ENCODE results near the gene RRAGD.

Gene RRAGD

GRCh38 chr6:89347825-89348224, 64.2 kb downstream of the RRAGD start:
- no peak for DNase-seq (ENCODE audit: low read depth in 1 of 2, low spot score in 1 of 2)

- no peak for DNase-seq (ENCODE audit: low read depth in 1 of 2, low spot score in 1 of 2)
Observed at GRCh38 chr6:89346433-89346832, 65.6 kb downstream of the RRAGD start.

DNA sequence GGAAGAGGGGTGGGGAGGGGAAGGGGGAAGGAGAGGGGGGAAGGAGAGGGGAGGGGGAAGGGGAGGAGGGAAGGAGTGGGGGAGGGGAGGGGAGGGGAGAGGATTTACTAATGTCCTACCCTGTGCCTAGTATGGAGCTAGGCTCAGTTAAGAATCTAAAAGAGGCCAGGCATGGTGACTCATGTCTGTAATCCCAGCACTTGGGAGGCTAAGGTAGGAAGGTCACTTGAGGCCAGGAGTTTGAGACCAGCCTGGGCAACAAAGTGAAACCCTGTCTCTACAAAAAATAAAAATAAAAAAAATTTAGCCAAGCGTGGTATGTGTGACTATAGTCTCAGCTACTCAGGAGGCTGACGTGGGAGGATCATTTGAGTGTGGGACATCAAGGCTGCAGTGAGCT, 72.5 kb downstream of the RRAGD start:
- DNase-seq (ENCODE audit: low read depth in 1 of 2, low spot score in 1 of 2): no peak

- no peak for DNase-seq (ENCODE audit: low read depth in 1 of 2, low spot score in 1 of 2)
Observed at GRCh38 chr6:89335164-89335563, 76.9 kb downstream of the RRAGD start.

GRCh38 chr6:89330910-89331309, 81.2 kb downstream of the RRAGD start:
- no peak for DNase-seq (ENCODE audit: low read depth in 1 of 2, low spot score in 1 of 2)

DNA sequence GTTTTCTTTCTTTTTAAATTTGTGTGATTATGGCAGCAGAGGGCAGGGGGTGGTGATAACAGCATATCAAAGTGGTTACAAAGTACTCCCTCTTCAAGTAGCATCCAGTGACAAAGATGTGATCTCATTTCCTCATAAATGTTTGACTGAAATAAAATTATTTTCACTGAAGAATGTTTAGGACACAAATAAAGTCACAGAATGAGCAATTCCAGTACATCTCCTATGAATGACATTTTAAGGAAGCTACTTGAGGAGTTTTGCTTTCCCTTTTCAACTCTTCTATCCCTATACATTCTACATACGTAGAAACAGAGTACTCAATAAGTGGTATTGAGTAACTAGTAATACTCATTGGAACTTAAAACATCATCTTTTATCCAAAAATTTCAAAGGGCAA, 83.1 kb downstream of the RRAGD start:
- DNase-seq (ENCODE audit: low read depth in 1 of 2, low spot score in 1 of 2): no peak

- no peak for DNase-seq (ENCODE audit: low read depth in 1 of 2, low spot score in 1 of 2)
Observed at GRCh38 chr6:89324304-89324703, 87.8 kb downstream of the RRAGD start.

DNA sequence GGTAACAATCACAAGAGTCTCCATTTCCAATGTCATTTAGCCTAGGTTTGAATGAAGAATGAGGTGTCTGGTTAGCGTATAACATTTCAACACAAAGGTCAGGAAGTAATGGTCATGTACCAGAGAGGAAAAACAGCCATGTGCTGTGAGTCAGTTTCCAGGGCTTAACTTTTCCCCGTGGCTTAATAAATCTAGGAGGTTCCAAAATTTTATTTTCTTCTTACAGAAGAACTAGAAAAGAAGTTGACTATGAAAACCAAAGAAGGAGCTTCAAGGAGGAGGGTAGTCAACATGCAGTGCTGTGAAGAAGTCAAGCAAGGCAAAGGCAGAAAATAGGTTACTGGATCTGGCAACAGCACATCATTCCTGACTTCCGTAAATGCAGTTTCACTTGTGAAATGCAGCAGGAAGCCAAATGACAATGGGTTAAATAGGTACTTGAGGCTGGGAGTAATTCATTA, 88.5 kb downstream of the RRAGD start:
- no peak for DNase-seq (ENCODE audit: low read depth in 1 of 2, low spot score in 1 of 2)

DNA sequence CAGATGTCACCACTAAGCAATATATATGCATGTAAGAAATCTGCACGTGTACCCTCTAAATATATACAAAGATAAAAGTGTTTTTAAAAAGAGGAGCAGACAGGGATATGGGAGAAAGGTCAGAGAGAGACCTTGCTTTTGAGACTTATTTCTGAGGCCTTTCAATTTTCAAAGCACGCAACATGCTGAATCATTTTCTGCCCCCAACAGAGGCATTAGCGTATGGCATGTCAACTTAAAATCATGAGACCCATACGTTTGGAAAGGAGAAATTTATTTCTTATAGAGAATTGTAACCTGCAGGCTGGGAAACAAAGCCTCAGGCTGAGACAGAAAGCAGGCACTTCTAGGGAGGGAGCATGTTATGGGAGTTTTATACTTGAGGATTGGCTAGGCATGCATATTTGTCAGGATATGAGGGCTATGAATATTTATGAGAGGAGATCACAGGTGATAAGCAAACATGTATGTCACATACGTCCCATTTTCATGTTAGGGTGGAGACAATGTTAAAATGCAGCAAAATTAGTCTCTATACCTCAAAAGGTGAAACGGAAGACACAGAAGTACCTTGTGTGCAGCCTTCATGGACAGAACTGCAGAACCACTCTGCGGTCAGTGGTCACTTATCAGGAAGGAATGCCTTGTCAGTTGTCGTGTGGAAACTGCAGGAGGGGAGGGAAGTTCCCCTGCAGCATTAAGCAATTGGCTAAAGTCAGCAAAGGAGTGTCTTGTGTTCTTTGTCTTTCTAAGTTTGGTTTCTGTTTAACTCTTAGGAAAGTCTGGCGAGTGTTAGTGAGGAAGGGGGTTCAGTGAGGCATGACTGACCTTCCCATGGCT, 90.7 kb downstream of the RRAGD start:
- no peak for DNase-seq (ENCODE audit: low read depth in 1 of 2, low spot score in 1 of 2)

GRCh38 chr6:89320012-89320559, 92.0 kb downstream of the RRAGD start:
- no peak for DNase-seq (ENCODE audit: low read depth in 1 of 2, low spot score in 1 of 2)

- no peak for DNase-seq (ENCODE audit: low read depth in 1 of 2, low spot score in 1 of 2)
Observed at GRCh38 chr6:89317067-89317466, 95.0 kb downstream of the RRAGD start.

GRCh38 chr6:89315249-89315885, 96.7 kb downstream of the RRAGD start, which contains the start of gene GABRR2:
TSS of gene GABRR2 (minus strand) at chr6:89315299. CDS start at chr6:89315165, 134 bp downstream.
- DNase-seq (ENCODE audit: low read depth in 1 of 2, low spot score in 1 of 2): no peak

DNA sequence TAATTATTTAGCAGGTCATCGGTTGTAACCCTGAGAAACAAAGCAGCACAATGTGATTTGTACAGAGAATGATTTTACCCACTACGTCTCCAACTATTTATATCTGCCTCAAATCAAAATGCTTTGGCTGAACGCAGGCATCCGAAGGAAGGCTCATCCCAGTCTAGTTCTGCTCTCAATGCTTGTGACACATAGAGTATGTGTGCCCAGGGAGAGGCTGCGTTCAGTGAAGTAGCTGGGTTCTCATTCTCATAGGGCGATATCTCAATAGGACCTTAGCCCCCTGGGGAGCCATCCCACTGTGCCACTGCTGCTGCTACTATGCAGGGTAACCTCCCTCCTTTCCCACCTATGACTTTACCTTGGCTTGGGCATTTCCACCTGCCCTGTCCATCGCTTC, 97.4 kb downstream of the RRAGD start:
- no peak for DNase-seq (ENCODE audit: low read depth in 1 of 2, low spot score in 1 of 2)
